GM23338 (cell line): ENCODE results near the gene USP46. TPM values are rescaled to one million over a fixed set of nuclear protein-coding genes. Genes with fewer than 3 reads are reported as not detected.

Experiments used
- ATAC-seq: fragments of 200-7000 bp; cut with Tn5 transposase; 3 replicates; pipeline ENCODE4 v1.9.1; 2020
- DNase-seq: peaks from one replicate; pipeline ENCODE4 v3.0.0-alpha.2; 2015; ENCODE audit warnings: low spot score
- H2AFZ ChIP-seq: fragments of 200-600 bp; sonication (generic); 2 replicates; pipeline ENCODE4 v1.8.0; 2016; ENCODE audit warnings: antibody characterized with exemption, mild to moderate bottlenecking, moderate library complexity
- H3F3A ChIP-seq: fragments of 200-600 bp; sonication (generic); replicated peaks from 2 replicates; pipeline ENCODE4 v1.8.0; 2017; ENCODE audit warnings: antibody characterized with exemption, mixed run types, low read depth
- H3K27ac ChIP-seq: fragments of 200-600 bp; sonication (generic); 2 replicates; pipeline ENCODE4 v1.6.1; 2016; ENCODE audit warnings: low read depth
- H3K27me3 ChIP-seq: fragments of 200-600 bp; sonication (generic); 2 replicates; pipeline ENCODE4 v1.8.0; 2016; ENCODE audit warnings: mild to moderate bottlenecking, mixed run types, moderate library complexity; ENCODE audit not compliant: insufficient read depth
- H3K36me3 ChIP-seq: fragments of 200-600 bp; sonication (generic); 2 replicates; pipeline ENCODE4 v1.8.0; 2016; ENCODE audit warnings: mild to moderate bottlenecking; ENCODE audit not compliant: insufficient read depth
- H3K4me1 ChIP-seq: fragments of 200-600 bp; sonication (generic); 2 replicates; pipeline ENCODE4 v1.8.0; 2016; ENCODE audit warnings: mild to moderate bottlenecking, moderate library complexity; ENCODE audit not compliant: insufficient read depth
- H3K4me2 ChIP-seq: fragments of 200-600 bp; sonication (generic); 2 replicates; pipeline ENCODE4 v1.7.1; 2017; ENCODE audit warnings: mixed run types
- H3K4me3 ChIP-seq: fragments of 200-600 bp; sonication (generic); 2 replicates; pipeline ENCODE4 v1.6.1; 2016; ENCODE audit warnings: mixed run types
- H3K79me2 ChIP-seq: fragments of 200-600 bp; sonication (generic); replicated peaks from 2 replicates; pipeline ENCODE4 v1.8.0; 2017; ENCODE audit warnings: mild to moderate bottlenecking; ENCODE audit not compliant: insufficient read depth
- H3K9me2 ChIP-seq: fragments of 200-600 bp; sonication (generic); 2 replicates; pipeline ENCODE4 v1.8.0; 2017; ENCODE audit not compliant: insufficient read depth
- H4K20me1 ChIP-seq: fragments of 200-600 bp; sonication (generic); replicated peaks from 2 replicates; pipeline ENCODE4 v1.8.0; 2017; ENCODE audit warnings: mild to moderate bottlenecking; ENCODE audit not compliant: insufficient read depth
- H3K27ac Mint-ChIP-seq: 2 replicates; pipeline ENCODE4 v1.8.0; 2020; ENCODE audit warnings: inconsistent platforms, mild to moderate bottlenecking, moderate library complexity, mixed read lengths
- H3K27me3 Mint-ChIP-seq: 3 replicates; pipeline ENCODE4 v1.8.0; 2022; ENCODE audit warnings: low read depth, mild to moderate bottlenecking, moderate library complexity, mixed read lengths, inconsistent platforms; ENCODE audit not compliant: insufficient read depth, poor library complexity
- H3K36me3 Mint-ChIP-seq: 3 replicates; pipeline ENCODE4 v1.8.0; 2021; ENCODE audit warnings: low read depth, mild to moderate bottlenecking, inconsistent platforms, moderate library complexity, mixed read lengths
- H3K4me1 Mint-ChIP-seq: 3 replicates; pipeline ENCODE4 v1.8.0; 2020; ENCODE audit warnings: mild to moderate bottlenecking, inconsistent platforms, mixed read lengths
- H3K4me3 Mint-ChIP-seq: 3 replicates; pipeline ENCODE4 v1.8.0; 2021; ENCODE audit warnings: moderate library complexity, mild to moderate bottlenecking, inconsistent platforms, mixed read lengths
- H3K9me3 Mint-ChIP-seq: 3 replicates; pipeline ENCODE4 v1.8.0; 2020; ENCODE audit warnings: moderate library complexity, mild to moderate bottlenecking, inconsistent platforms, mixed read lengths
- CREB1 ChIP-seq: fragments of 250-450 bp; sonication (Bioruptor Pico); IDR thresholded peaks from 2 replicates; pipeline ENCODE4 v1.5.0; 2020; ENCODE audit warnings: low read depth, mild to moderate bottlenecking, moderate library complexity
- EZH2 ChIP-seq: fragments of 200-600 bp; sonication (generic); IDR thresholded peaks from one replicate; pipeline ENCODE4 v1.8.0; 2017; ENCODE audit warnings: antibody characterized with exemption, mild to moderate bottlenecking, low read depth; ENCODE audit not compliant: unreplicated experiment
- EZH2phosphoT487 ChIP-seq: fragments of 200-600 bp; sonication (generic); IDR thresholded peaks from one replicate; pipeline ENCODE4 v1.8.1; 2018; ENCODE audit warnings: antibody characterized with exemption; ENCODE audit not compliant: unreplicated experiment
- JUNB ChIP-seq: IDR thresholded peaks from one replicate; pipeline ENCODE4 v1.6.1; 2016; ENCODE audit warnings: antibody characterized with exemption; ENCODE audit not compliant: unreplicated experiment
- NANOG ChIP-seq: IDR thresholded peaks from 2 replicates; pipeline ENCODE4 v1.6.1; 2016; ENCODE audit warnings: antibody characterized with exemption, borderline replicate concordance
- POLR2AphosphoS5 ChIP-seq: IDR thresholded peaks from 2 replicates; pipeline ENCODE4 v1.6.1; 2016; ENCODE audit warnings: antibody characterized with exemption, low read depth
- STAT1 ChIP-seq: IDR thresholded peaks from one replicate; pipeline ENCODE4 v1.6.1; 2016; ENCODE audit warnings: antibody characterized with exemption; ENCODE audit not compliant: unreplicated experiment
- ZNF331 ChIP-seq: fragments of 250-450 bp; sonication (Bioruptor Pico); IDR thresholded peaks from 2 replicates; pipeline ENCODE4 v1.5.0; 2020; ENCODE audit warnings: low read depth, mild to moderate bottlenecking, moderate library complexity
- polyA plus RNA-seq: library from polyadenylated mRNA; unstranded; fragments of >200 nt; fragmentation: Nextera tagmentation; extraction: Ambion mirVana; gene quantifications from 2 replicates; pipeline ENCODE4 v1.2.1, GENCODE V29; 2016
- total RNA-seq: library from RNA; depleted of rRNA; stranded (reverse); fragments of >200 nt; shearing (Covaris generic); gene quantifications from 2 replicates; pipeline ENCODE4 v1.2.3, GENCODE V29; 2014
- TF ChIP-seq, protein P1 (sequence below), 2 experiments: fragments of 200-600 bp in 1 of 2; sonication (generic) in 1 of 2; conservative IDR thresholded peaks; 2 replicates each; pipeline versions ENCODE4 v1.5.1 to v1.6.1; 2016 to 2017; ENCODE audit warnings: antibody characterized with exemption in 2 of 2, low read depth in 2 of 2, mild to moderate bottlenecking in 2 of 2, moderate library complexity in 1 of 2
- TF ChIP-seq, protein P2 (sequence below): IDR thresholded peaks from 2 replicates; pipeline ENCODE4 v1.6.1; 2016; ENCODE audit warnings: antibody characterized with exemption
- TF ChIP-seq, protein P3 (sequence below): fragments of 250-450 bp; sonication (Bioruptor Pico); IDR thresholded peaks from 2 replicates; pipeline ENCODE4 v1.5.0; 2020; ENCODE audit warnings: mild to moderate bottlenecking, moderate library complexity

USP46 gene
- total and polyA plus RNA-seq, 2 experiments from 2014 or later = 40.5 to 59.4 TPM

DNA sequence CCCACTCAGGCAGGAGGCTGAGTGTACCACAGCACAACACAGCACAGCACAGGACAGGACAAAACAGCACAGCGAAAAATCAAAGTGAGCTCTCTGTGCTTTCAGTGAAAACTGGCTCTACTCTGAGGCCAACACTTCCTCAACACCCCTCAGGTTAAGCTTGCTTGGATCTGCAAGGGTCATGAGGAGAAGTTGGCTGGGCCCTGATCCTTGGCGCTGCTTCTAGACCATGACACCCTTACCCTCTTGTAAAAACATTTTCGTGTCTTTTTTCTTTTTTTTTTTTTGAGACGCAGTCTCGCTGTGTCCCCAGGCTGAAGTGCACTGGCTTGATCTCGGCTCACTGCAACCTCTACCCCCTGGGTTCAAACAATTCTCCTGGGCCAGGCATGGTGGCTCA lies 25.3 kb downstream of the USP46 start (continued):
- TF ChIP-seq, protein P1, sequence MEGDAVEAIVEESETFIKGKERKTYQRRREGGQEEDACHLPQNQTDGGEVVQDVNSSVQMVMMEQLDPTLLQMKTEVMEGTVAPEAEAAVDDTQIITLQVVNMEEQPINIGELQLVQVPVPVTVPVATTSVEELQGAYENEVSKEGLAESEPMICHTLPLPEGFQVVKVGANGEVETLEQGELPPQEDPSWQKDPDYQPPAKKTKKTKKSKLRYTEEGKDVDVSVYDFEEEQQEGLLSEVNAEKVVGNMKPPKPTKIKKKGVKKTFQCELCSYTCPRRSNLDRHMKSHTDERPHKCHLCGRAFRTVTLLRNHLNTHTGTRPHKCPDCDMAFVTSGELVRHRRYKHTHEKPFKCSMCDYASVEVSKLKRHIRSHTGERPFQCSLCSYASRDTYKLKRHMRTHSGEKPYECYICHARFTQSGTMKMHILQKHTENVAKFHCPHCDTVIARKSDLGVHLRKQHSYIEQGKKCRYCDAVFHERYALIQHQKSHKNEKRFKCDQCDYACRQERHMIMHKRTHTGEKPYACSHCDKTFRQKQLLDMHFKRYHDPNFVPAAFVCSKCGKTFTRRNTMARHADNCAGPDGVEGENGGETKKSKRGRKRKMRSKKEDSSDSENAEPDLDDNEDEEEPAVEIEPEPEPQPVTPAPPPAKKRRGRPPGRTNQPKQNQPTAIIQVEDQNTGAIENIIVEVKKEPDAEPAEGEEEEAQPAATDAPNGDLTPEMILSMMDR (conservative IDR thresholded peaks at IDR 0.05; ENCODE audit: low read depth in 2 of 2) = no peak
- no peak for TF ChIP-seq ZNF331 (CRISPR knock-in tag)
- no peak for TF ChIP-seq NANOG
- TF ChIP-seq, protein P2, sequence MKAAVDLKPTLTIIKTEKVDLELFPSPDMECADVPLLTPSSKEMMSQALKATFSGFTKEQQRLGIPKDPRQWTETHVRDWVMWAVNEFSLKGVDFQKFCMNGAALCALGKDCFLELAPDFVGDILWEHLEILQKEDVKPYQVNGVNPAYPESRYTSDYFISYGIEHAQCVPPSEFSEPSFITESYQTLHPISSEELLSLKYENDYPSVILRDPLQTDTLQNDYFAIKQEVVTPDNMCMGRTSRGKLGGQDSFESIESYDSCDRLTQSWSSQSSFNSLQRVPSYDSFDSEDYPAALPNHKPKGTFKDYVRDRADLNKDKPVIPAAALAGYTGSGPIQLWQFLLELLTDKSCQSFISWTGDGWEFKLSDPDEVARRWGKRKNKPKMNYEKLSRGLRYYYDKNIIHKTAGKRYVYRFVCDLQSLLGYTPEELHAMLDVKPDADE = no peak
- no peak for TF ChIP-seq EZH2phosphoT487
- no peak for TF ChIP-seq POLR2AphosphoS5
- no peak for TF ChIP-seq JUNB
- TF ChIP-seq STAT1 = no peak

DNA sequence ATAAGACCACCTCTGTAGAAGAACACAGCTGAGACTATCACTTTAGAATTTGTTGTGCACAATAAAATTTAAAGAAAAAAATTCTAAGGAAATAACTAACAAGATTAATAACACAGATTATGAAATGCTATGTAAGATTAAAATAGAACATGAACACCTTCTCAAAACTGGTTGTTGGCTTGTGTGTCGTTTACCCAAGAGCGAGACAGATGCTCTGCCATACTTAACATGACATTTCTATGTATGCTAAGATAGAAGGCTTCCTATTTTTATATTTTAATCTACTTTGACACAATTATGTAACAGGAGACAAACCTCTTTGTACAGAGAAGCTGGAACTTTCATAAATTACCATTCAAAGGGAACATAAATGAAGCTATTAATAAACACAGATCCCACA lies 30.1 kb downstream of the USP46 start:
- Mint-ChIP-seq H3K4me3 (no peak overlapping the region), H3K27ac (no peak overlapping the region), H3K36me3 (peaks cover 36% of the 10 kb centered on the region), H3K27me3 (no peaks in the 10 kb centered on the region), H3K9me3 (no peaks in the 10 kb centered on the region), H3K4me1 (peaks cover 4% of the 10 kb centered on the region; the same call in 2 of the 3 replicates)
- DNase-seq = no peak
- H3K4me3 ChIP-seq = no peak overlapping the region
- H3K79me2 ChIP-seq = peaks cover 66% of the 10 kb centered on the region
- no peaks in the 10 kb centered on the region for H3K9me2 ChIP-seq
- H3K27me3 ChIP-seq = no peaks in the 10 kb centered on the region
- no peak overlapping the region for H2AFZ ChIP-seq
- no peaks in the 10 kb centered on the region for H3F3A ChIP-seq
- ATAC-seq = no peak
- peaks cover 34% of the 10 kb centered on the region for H4K20me1 ChIP-seq
- no peaks in the 10 kb centered on the region for H3K4me1 ChIP-seq
- no peak overlapping the region for H3K4me2 ChIP-seq
- peaks cover 5% of the 10 kb centered on the region; the same call in 1 of the 2 replicates for H3K36me3 ChIP-seq
- H3K27ac ChIP-seq = no peak overlapping the region; the same call in 1 of the 2 replicates
- no peak for TF ChIP-seq EZH2phosphoT487
- TF ChIP-seq, protein P2 = no peak
- no peak for TF ChIP-seq STAT1
- TF ChIP-seq JUNB = no peak
- TF ChIP-seq EZH2 = no peak
- TF ChIP-seq, protein P1 (conservative IDR thresholded peaks at IDR 0.05; ENCODE audit: low read depth in 2 of 2) = no peak
- TF ChIP-seq, protein P3, sequence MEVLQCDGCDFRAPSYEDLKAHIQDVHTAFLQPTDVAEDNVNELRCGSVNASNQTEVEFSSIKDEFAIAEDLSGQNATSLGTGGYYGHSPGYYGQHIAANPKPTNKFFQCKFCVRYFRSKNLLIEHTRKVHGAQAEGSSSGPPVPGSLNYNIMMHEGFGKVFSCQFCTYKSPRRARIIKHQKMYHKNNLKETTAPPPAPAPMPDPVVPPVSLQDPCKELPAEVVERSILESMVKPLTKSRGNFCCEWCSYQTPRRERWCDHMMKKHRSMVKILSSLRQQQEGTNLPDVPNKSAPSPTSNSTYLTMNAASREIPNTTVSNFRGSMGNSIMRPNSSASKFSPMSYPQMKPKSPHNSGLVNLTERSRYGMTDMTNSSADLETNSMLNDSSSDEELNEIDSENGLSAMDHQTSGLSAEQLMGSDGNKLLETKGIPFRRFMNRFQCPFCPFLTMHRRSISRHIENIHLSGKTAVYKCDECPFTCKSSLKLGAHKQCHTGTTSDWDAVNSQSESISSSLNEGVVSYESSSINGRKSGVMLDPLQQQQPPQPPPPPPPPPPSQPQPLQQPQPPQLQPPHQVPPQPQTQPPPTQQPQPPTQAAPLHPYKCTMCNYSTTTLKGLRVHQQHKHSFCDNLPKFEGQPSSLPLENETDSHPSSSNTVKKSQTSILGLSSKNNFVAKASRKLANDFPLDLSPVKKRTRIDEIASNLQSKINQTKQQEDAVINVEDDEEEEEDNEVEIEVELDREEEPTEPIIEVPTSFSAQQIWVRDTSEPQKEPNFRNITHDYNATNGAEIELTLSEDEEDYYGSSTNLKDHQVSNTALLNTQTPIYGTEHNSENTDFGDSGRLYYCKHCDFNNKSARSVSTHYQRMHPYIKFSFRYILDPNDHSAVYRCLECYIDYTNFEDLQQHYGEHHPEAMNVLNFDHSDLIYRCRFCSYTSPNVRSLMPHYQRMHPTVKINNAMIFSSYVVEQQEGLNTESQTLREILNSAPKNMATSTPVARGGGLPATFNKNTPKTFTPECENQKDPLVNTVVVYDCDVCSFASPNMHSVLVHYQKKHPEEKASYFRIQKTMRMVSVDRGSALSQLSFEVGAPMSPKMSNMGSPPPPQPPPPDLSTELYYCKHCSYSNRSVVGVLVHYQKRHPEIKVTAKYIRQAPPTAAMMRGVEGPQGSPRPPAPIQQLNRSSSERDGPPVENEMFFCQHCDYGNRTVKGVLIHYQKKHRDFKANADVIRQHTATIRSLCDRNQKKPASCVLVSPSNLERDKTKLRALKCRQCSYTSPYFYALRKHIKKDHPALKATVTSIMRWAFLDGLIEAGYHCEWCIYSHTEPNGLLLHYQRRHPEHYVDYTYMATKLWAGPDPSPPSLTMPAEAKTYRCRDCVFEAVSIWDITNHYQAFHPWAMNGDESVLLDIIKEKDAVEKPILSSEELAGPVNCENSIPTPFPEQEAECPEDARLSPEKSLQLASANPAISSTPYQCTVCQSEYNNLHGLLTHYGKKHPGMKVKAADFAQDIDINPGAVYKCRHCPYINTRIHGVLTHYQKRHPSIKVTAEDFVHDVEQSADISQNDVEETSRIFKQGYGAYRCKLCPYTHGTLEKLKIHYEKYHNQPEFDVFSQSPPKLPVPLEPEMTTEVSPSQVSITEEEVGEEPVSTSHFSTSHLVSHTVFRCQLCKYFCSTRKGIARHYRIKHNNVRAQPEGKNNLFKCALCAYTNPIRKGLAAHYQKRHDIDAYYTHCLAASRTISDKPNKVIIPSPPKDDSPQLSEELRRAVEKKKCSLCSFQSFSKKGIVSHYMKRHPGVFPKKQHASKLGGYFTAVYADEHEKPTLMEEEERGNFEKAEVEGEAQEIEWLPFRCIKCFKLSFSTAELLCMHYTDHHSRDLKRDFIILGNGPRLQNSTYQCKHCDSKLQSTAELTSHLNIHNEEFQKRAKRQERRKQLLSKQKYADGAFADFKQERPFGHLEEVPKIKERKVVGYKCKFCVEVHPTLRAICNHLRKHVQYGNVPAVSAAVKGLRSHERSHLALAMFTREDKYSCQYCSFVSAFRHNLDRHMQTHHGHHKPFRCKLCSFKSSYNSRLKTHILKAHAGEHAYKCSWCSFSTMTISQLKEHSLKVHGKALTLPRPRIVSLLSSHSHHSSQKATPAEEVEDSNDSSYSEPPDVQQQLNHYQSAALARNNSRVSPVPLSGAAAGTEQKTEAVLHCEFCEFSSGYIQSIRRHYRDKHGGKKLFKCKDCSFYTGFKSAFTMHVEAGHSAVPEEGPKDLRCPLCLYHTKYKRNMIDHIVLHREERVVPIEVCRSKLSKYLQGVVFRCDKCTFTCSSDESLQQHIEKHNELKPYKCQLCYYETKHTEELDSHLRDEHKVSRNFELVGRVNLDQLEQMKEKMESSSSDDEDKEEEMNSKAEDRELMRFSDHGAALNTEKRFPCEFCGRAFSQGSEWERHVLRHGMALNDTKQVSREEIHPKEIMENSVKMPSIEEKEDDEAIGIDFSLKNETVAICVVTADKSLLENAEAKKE (CRISPR knock-in tag) = no peak
- no peak for TF ChIP-seq NANOG
- no peak for TF ChIP-seq CREB1 (CRISPR knock-in tag)
- no peak for TF ChIP-seq ZNF331 (CRISPR knock-in tag)
- no peak for TF ChIP-seq POLR2AphosphoS5
